OCI-LY1 (cell line): ENCODE measurements around the gene TNFSF18.

Experiments used
- CTCF ChIP-seq: fragments of 200-600 bp; sonication (generic), shearing (Covaris generic); IDR thresholded peaks from 2 replicates; pipeline ENCODE4 v1.5.1; 2017; ENCODE audit warnings: mild to moderate bottlenecking, antibody characterized with exemption, low read length, moderate library complexity, mixed read lengths
- EZH2 ChIP-seq: fragments of 200-600 bp; sonication (generic), shearing (Covaris generic); IDR thresholded peaks from 2 replicates; pipeline ENCODE4 v1.8.0; 2017; ENCODE audit warnings: borderline replicate concordance, mixed run types, mild to moderate bottlenecking, antibody characterized with exemption, low read length, moderate library complexity, mixed read lengths

GRCh38 chr1:173048621-173049321, 2.0 kb downstream of the TNFSF18 start:
- TF ChIP-seq CTCF (no peak), EZH2 (no peak)
